K562 (cell line): ENCODE results near the gene KMT2A. TPM values are rescaled to one million over a fixed set of nuclear protein-coding genes. Genes with fewer than 3 reads are reported as not detected.

ENCODE experiments used
- ARNT ChIP-seq, 2 experiments: fragments of 450-650 bp; IDR thresholded peaks; 2 replicates each; pipeline ENCODE4 v1.6.1; 2016; ENCODE audit warnings: mild to moderate bottlenecking in 1 of 2
- ATF7 ChIP-seq: fragments of 450-650 bp; IDR thresholded peaks from 2 replicates; pipeline ENCODE4 v1.7.1; 2014; ENCODE audit warnings: mild to moderate bottlenecking, moderate library complexity
- CBX8 ChIP-seq: fragments of 200-600 bp; sonication (generic); IDR thresholded peaks from 2 replicates; pipeline ENCODE4 v1.6.1; 2012; ENCODE audit warnings: borderline replicate concordance, mixed run types, low read depth, mild to moderate bottlenecking, moderate library complexity, mixed read lengths, low read length, control low read depth, inconsistent platforms; ENCODE audit not compliant: poor library complexity, severe bottlenecking; ENCODE audit errors: extremely low read depth
- CCNT2 ChIP-seq: IDR thresholded peaks from 2 replicates; pipeline ENCODE4 v1.6.1; 2011; ENCODE audit warnings: borderline replicate concordance, low read depth, mild to moderate bottlenecking, moderate library complexity, mixed read lengths, low read length; ENCODE audit not compliant: insufficient read length; ENCODE audit errors: extremely low read depth
- CEBPG ChIP-seq, 3 experiments: fragments of 200-800 bp in 1 of 3; sonication (Bioruptor generic) in 1 of 3; sonication (generic) in 1 of 3; formaldehyde crosslinking in 1 of 3; IDR thresholded peaks in 2 of 3; conservative IDR thresholded peaks in 1 of 3; 2 replicates each; pipeline versions ENCODE4 v1.6.1 to v1.8.0; 2016 to 2022; ENCODE audit warnings: missing compliant biosample characterization in 2 of 3, missing genetic modification characterization in 2 of 3, mild to moderate bottlenecking in 1 of 3, missing genetic modification reagents in 1 of 3
- CREM ChIP-seq: IDR thresholded peaks from 2 replicates; pipeline ENCODE4 v1.6.1; 2014; ENCODE audit warnings: antibody characterized with exemption, low read depth
- GATAD2B ChIP-seq: fragments of 450-650 bp; IDR thresholded peaks from 2 replicates; pipeline ENCODE4 v1.6.1; 2017; ENCODE audit warnings: mild to moderate bottlenecking, borderline replicate concordance
- JUN ChIP-seq, 2 experiments: sonication (generic) in 1 of 2; formaldehyde crosslinking in 1 of 2; IDR thresholded peaks; 2 replicates each; pipeline versions ENCODE4 v1.6.1 to v1.8.0; 2012 to 2022; ENCODE audit warnings: borderline replicate concordance in 2 of 2, mild to moderate bottlenecking in 2 of 2, improper control_type of control experiment in 1 of 2, low read depth in 1 of 2, low read length in 1 of 2, missing genetic modification reagents in 1 of 2
- LEF1 ChIP-seq: fragments of 450-650 bp; IDR thresholded peaks from 2 replicates; pipeline ENCODE4 v1.6.1; 2016; ENCODE audit warnings: mild to moderate bottlenecking
- MAFF ChIP-seq: IDR thresholded peaks from 2 replicates; pipeline ENCODE4 v1.6.1; 2012; ENCODE audit warnings: low read length, improper control_type of control experiment
- MCM2 ChIP-seq: fragments of 450-650 bp; IDR thresholded peaks from 2 replicates; pipeline ENCODE4 v1.6.1; 2017; ENCODE audit warnings: low read depth, mild to moderate bottlenecking
- MECOM ChIP-seq: fragments of 250-450 bp; sonication (Bioruptor Pico); IDR thresholded peaks from 2 replicates; pipeline ENCODE4 v1.8.0; 2022; ENCODE audit warnings: inconsistent platforms
- MTA2 ChIP-seq: fragments of 450-650 bp; IDR thresholded peaks from 2 replicates; pipeline ENCODE4 v1.6.1; 2016; ENCODE audit warnings: low read depth
- NFE2L1 ChIP-seq: fragments of 450-650 bp; IDR thresholded peaks from 2 replicates; pipeline ENCODE4 v1.6.1; 2016; ENCODE audit warnings: missing genetic modification characterization, low read depth, mild to moderate bottlenecking, missing compliant biosample characterization, moderate library complexity, borderline replicate concordance
- NRF1 ChIP-seq, 2 experiments: fragments of 450-650 bp; IDR thresholded peaks in 1 of 2; conservative IDR thresholded peaks in 1 of 2; 2 replicates each; pipeline ENCODE4 v1.6.1; 2014; ENCODE audit warnings: mild to moderate bottlenecking in 2 of 2
- RB1 ChIP-seq: fragments of 450-650 bp; IDR thresholded peaks from 2 replicates; pipeline ENCODE4 v1.6.1; 2017; ENCODE audit warnings: low read depth, mild to moderate bottlenecking
- TAL1 ChIP-seq: fragments of 450-650 bp; IDR thresholded peaks from 2 replicates; pipeline ENCODE4 v1.6.1; 2016; ENCODE audit warnings: mild to moderate bottlenecking
- ZNF23 ChIP-seq: fragments of 250-450 bp; sonication (Bioruptor Pico); IDR thresholded peaks from 2 replicates; pipeline ENCODE4 v1.4.0; 2020; ENCODE audit warnings: mild to moderate bottlenecking
- polyA plus RNA-seq, 8 experiments: library from polyadenylated mRNA; depleted of rRNA in 4 of 8; stranded (reverse) in 5 of 8; unstranded in 3 of 8; fragments of >200 nt; fragmentation: Nextera tagmentation in 2 of 8; fragmentation: Illumina TruSeq in 1 of 8; extraction: Ambion mirVana in 2 of 8; extraction: Trizol in 1 of 8; gene quantifications; 2 replicates each; pipeline versions ENCODE4 v1.2.1 to v1.2.3, GENCODE V29; 2011 to 2014; ENCODE audit warnings: inconsistent platforms in 1 of 8, missing spikeins in 1 of 8
- total RNA-seq, 7 experiments: library from RNA; depleted of rRNA in 6 of 7; stranded (reverse); fragments of >200 nt in 6 of 7; fragmentation: Illumina TruSeq in 2 of 7; extraction: Trizol in 2 of 7; gene quantifications; 2 replicates each; pipeline versions ENCODE4 v1.2.1 to v1.2.3, GENCODE V29; 2011 to 2021; ENCODE audit warnings: low replicate concordance in 1 of 7
- TF ChIP-seq, protein P1 (sequence below): fragments of 250-450 bp; sonication (Bioruptor Pico); IDR thresholded peaks from 2 replicates; pipeline ENCODE4 v1.8.0; 2021; ENCODE audit warnings: mild to moderate bottlenecking, moderate library complexity
- TF ChIP-seq, protein P2 (sequence below): fragments of 250-450 bp; sonication (Bioruptor Pico); IDR thresholded peaks from 2 replicates; pipeline ENCODE4 v1.8.0; 2021; ENCODE audit warnings: moderate library complexity, mild to moderate bottlenecking, inconsistent platforms
- TF ChIP-seq, protein P3 (sequence below): fragments of 450-650 bp; formaldehyde crosslinking; IDR thresholded peaks from 2 replicates; pipeline ENCODE4 v1.4.0; 2020; ENCODE audit warnings: mild to moderate bottlenecking
- TF ChIP-seq, protein P4 (sequence below): fragments of 450-650 bp; IDR thresholded peaks from 2 replicates; pipeline ENCODE4 v1.7.1; 2018; ENCODE audit warnings: mild to moderate bottlenecking, low read depth; ENCODE audit not compliant: partially characterized antibody

KMT2A gene
- total and polyA plus RNA-seq, 9 of the 15 experiments (the other 6 are each of a cell fraction or from before 2014, with no cell fraction given), result 9.6 to 59.9 (median 32.6) TPM

DNA sequence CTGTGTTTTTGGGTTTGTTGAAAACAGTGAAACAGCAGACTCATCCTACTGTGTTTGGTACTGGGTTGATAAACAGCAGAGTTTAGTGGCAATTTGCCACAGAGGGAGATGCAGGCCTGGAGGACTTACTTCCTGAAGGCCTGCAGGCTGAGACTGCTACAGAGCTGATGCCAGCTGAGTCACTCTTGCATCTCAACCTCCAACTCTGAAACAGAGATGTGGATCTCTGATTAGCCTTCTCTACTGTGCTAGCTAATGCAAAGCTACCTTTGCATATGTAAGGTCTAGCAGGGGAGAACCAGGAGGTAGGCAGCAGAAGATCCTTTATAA, 20.6 kb upstream of the KMT2A start (continued):
- TF ChIP-seq LEF1, result peak; percentile 86
- TF ChIP-seq MECOM (CRISPR knock-in tag), result no peak
- 0 out of 4 replicates have a peak, but pooled peaks of 1 of the 2 experiments have one; percentile 27 for TF ChIP-seq NRF1 (conservative IDR thresholded peaks at IDR 0.05 in 1 of 2, IDR thresholded peaks at IDR 0.05 in 1 of 2)
- peak; percentile 70 for TF ChIP-seq MTA2
- no peak for TF ChIP-seq CBX8
- TF ChIP-seq, protein P1, sequence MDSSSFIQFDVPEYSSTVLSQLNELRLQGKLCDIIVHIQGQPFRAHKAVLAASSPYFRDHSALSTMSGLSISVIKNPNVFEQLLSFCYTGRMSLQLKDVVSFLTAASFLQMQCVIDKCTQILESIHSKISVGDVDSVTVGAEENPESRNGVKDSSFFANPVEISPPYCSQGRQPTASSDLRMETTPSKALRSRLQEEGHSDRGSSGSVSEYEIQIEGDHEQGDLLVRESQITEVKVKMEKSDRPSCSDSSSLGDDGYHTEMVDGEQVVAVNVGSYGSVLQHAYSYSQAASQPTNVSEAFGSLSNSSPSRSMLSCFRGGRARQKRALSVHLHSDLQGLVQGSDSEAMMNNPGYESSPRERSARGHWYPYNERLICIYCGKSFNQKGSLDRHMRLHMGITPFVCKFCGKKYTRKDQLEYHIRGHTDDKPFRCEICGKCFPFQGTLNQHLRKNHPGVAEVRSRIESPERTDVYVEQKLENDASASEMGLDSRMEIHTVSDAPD (CRISPR knock-in tag), result no peak
- TF ChIP-seq, protein P2, sequence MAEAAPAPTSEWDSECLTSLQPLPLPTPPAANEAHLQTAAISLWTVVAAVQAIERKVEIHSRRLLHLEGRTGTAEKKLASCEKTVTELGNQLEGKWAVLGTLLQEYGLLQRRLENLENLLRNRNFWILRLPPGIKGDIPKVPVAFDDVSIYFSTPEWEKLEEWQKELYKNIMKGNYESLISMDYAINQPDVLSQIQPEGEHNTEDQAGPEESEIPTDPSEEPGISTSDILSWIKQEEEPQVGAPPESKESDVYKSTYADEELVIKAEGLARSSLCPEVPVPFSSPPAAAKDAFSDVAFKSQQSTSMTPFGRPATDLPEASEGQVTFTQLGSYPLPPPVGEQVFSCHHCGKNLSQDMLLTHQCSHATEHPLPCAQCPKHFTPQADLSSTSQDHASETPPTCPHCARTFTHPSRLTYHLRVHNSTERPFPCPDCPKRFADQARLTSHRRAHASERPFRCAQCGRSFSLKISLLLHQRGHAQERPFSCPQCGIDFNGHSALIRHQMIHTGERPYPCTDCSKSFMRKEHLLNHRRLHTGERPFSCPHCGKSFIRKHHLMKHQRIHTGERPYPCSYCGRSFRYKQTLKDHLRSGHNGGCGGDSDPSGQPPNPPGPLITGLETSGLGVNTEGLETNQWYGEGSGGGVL (CRISPR knock-in tag), result no peak
- TF ChIP-seq TAL1, result peak; percentile 83
- TF ChIP-seq, protein P3, sequence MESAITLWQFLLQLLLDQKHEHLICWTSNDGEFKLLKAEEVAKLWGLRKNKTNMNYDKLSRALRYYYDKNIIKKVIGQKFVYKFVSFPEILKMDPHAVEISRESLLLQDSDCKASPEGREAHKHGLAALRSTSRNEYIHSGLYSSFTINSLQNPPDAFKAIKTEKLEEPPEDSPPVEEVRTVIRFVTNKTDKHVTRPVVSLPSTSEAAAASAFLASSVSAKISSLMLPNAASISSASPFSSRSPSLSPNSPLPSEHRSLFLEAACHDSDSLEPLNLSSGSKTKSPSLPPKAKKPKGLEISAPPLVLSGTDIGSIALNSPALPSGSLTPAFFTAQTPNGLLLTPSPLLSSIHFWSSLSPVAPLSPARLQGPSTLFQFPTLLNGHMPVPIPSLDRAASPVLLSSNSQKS (CRISPR knock-in tag), result no peak
- TF ChIP-seq ATF7, result peak; percentile 86; the same call in 1 of the 2 replicates
- no peak for TF ChIP-seq MCM2
- TF ChIP-seq RB1, result peak; percentile 34
- TF ChIP-seq GATAD2B, result peak; percentile 97
- TF ChIP-seq CCNT2, result peak; percentile 64
- peak; percentile 52 for TF ChIP-seq NFE2L1 (tag)
- TF ChIP-seq ZNF23 (CRISPR knock-in tag), result no peak
- TF ChIP-seq CEBPG (CRISPR knock-in tag; IDR thresholded peaks at IDR 0.05), result peak; percentile 58; the same call in 1 of the 2 replicates
- TF ChIP-seq CEBPG (tag; conservative IDR thresholded peaks at IDR 0.05 in 1 of 2, IDR thresholded peaks at IDR 0.05 in 1 of 2), result no peak; a peak in 1 of 4 replicates
- TF ChIP-seq MAFF, result peak; percentile 92
- TF ChIP-seq ARNT (IDR thresholded peaks at IDR 0.05), result peak; percentile 27 to 96; a peak in 2 of 4 replicates
- TF ChIP-seq JUN (IDR thresholded peaks at IDR 0.05; ENCODE audit: borderline replicate concordance, low read depth, low read length), result peak; percentile 96
- TF ChIP-seq JUN (CRISPR knock-in tag; IDR thresholded peaks at IDR 0.05; ENCODE audit: borderline replicate concordance), result 0 out of 2 replicates have a peak, but pooled peaks have one; percentile 59
- TF ChIP-seq CREM, result peak; percentile 80
- TF ChIP-seq, protein P4, sequence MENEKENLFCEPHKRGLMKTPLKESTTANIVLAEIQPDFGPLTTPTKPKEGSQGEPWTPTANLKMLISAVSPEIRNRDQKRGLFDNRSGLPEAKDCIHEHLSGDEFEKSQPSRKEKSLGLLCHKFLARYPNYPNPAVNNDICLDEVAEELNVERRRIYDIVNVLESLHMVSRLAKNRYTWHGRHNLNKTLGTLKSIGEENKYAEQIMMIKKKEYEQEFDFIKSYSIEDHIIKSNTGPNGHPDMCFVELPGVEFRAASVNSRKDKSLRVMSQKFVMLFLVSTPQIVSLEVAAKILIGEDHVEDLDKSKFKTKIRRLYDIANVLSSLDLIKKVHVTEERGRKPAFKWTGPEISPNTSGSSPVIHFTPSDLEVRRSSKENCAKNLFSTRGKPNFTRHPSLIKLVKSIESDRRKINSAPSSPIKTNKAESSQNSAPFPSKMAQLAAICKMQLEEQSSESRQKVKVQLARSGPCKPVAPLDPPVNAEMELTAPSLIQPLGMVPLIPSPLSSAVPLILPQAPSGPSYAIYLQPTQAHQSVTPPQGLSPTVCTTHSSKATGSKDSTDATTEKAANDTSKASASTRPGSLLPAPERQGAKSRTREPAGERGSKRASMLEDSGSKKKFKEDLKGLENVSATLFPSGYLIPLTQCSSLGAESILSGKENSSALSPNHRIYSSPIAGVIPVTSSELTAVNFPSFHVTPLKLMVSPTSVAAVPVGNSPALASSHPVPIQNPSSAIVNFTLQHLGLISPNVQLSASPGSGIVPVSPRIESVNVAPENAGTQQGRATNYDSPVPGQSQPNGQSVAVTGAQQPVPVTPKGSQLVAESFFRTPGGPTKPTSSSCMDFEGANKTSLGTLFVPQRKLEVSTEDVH, result peak; percentile 75
